Measurements from ENCODE around the gene ALCAM.

ALCAM gene

DNA sequence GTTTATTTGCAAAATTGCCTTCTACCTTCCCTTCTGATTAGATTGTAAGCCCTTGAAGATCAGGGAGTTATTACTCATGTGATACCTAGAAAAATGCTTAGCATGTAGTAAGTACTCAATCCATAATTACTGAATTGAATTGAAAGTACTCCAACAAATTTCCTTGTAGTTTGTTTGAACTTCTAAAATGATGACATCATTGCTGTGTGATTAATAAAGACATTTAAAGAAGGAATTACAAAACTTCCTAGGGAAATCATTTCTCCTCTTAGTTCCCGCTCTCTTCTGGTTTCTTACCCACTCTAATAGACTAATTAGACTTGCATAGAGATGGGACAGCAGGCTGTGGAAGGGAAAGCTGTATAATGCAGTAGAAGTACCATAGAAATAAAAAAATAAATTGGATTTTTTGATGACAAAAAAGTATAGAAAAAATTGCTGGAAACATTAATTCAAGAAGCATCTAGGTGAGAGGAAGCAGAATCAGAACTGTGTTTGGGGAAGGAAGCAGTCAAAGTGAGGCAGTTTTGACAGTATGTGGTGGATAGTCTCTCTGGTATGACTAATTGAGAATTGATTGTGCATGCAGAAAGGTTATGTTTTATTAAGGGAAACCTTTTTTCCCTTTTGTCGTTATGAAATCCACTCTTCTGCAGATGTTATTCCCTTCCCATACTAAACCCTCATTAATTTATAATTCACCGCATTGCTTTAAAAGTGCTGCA is 93.0 kb downstream of the ALCAM start:
- H3K4me3 ChIP-seq (ENCODE audit: low read depth, low read length): no peak overlapping the region
- TF ChIP-seq CTCF (IDR thresholded peaks at IDR 0.05; ENCODE audit: borderline replicate concordance, insufficient read depth, low read depth, low read length): no peak

DNA sequence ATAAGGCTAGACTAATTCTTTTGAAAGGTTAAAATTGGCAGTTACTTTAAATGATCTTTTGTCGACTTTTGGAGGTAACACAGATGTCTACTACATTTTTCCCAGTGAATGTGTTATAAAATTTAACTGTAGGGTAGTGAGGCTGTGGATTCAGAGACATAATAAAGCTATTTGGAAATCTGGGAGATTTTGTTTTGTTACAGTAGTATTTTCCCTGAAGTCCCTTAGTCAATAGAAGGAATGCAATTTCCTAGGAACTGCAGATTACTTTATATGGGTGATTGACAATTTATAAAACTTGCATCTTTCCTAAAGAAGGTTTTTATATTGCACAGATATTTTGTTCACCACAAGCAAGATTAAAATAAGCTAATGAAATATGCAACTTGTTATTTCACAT is 96.9 kb downstream of the ALCAM start:
- H3K4me3 ChIP-seq (ENCODE audit: low read depth, low read length): no peak overlapping the region
- TF ChIP-seq CTCF (IDR thresholded peaks at IDR 0.05; ENCODE audit: borderline replicate concordance, insufficient read depth, low read depth, low read length): no peak

DNA sequence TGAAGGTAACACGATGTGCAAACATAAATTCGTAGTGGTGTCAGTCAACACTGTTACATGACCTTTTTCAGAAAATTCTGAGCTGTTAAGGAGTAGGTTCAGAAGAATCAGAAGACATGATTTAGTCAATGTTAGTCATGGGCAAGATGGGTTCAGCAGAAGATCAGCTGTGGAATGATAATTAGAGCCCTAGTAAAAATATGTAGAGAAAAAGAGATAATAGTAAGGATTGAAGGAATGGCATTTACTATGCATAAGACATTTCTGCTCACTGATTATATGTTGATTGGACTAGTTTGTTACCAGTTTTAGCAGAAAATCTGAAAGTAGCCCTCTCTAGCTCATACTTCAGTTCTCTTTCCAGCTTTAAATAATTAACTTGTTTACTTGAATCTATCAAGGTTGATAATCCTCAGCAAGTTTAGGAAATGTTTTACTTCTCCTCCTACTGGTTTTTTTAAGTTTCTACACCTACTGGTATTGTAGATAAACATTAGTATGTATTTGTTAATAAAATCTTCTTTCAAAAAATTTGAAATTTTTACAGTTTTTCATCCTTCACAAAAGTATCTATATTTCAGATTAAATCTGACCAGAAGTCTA is 98.6 kb downstream of the ALCAM start:
- no peak for TF ChIP-seq CTCF (IDR thresholded peaks at IDR 0.05; ENCODE audit: borderline replicate concordance, insufficient read depth, low read depth, low read length)
- H3K4me3 ChIP-seq (ENCODE audit: low read depth, low read length): no peak overlapping the region

DNA sequence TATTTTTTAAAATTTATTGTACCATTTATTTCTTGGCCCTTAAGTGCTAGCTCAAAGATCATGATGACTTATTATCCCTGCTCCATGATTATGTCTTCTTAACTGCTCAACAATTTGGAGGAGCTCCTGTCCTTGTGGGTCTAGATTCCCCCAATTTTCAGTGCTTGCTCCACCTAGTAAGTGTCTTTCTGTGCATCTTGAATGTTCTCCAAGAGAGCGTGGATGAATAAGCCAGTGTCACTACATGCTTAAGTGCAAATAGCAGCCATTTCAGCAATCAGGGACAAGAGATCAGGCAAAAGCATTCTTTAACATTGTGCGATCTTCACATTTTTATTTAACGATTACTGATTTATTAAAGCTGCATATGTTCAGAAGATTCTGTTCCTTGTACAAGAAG is 99.4 kb downstream of the ALCAM start:
- no peak for TF ChIP-seq CTCF (IDR thresholded peaks at IDR 0.05; ENCODE audit: borderline replicate concordance, insufficient read depth, low read depth, low read length)
- no peak overlapping the region for H3K4me3 ChIP-seq (ENCODE audit: low read depth, low read length)

- no peak overlapping the region for H3K4me3 ChIP-seq (ENCODE audit: low read depth, low read length)
- no peak for TF ChIP-seq CTCF (IDR thresholded peaks at IDR 0.05; ENCODE audit: borderline replicate concordance, insufficient read depth, low read depth, low read length)
These were observed 100.0 kb downstream of the ALCAM start for GRCh38 chr3:105466495-105467404.

DNA sequence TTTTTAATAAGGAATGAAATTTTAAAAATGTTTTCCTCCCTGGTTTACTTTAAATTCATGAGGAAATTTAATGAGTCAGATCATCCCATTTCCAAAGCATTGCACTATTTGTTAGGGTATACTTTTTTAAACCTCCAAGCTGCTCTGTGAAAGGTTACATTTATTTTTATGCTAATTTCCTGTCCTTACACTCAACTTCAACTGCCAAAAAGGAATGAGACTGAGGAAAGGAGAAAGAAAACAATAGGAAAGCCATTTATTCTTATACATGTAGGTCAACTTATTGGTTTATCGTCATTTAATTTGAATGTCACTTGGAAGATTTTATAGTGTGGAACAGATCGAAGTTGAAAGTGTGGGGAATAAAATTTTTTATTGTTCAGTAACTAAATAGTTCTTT is 104.1 kb downstream of the ALCAM start:
- no peak for TF ChIP-seq CTCF (IDR thresholded peaks at IDR 0.05; ENCODE audit: borderline replicate concordance, insufficient read depth, low read depth, low read length)
- no peak overlapping the region for H3K4me3 ChIP-seq (ENCODE audit: low read depth, low read length)

All from GM12875 (cell line).